ENCODE data around the gene CDIP1. TPM values are rescaled to one million over a fixed set of nuclear protein-coding genes. Genes with fewer than 3 reads are reported as not detected.

The CDIP1 gene
- total and polyA plus RNA-seq, 10 of the 15 experiments (the other 5 are each of a cell fraction or from before 2014, with no cell fraction given), result 6.1 to 32.4 (median 13.6) TPM

DNA sequence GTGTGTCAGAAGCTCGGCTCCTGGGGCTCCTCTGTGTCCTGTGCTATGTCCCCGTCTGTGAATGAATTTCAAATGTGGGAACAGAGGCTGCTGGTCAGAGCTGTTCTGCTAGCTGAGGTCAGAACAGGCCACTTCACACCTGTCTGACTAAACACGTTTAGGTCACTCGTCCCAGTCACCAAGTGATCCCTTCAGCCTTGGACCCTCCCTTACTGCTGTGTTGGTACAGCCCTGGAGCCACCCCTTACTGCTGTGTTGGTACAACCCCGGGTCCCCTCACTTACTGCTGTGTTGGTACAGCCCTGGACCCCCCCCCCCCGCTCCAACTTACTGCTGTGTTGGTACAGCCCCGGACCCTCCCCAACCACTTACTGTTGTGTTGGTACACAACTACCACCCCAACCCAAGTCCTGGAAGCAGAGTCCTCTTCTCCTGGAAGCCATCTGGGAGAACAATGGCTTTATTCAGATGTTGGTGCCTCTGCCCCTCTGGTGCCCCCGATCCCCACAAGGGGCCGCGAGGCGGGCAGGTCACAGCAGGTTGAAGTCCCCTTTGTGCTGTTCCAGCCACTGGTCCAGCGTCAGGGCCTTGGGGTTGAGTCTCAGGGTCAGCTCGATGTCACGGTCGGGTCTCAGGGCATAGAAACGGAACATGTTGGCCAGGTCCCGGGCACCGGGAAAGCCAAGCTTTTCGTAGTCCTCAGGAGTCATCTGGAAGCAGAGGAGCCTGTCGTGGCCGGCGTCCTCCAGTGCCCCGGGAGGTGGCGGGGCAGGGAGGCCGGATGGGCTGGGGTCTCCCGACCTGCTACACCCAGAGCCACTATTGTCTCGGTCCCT, 77.1 kb downstream of the CDIP1 start (continued):
- TF ChIP-seq NRF1 (conservative IDR thresholded peaks at IDR 0.05; ENCODE audit: low read depth, low read length), result no peak
- TF ChIP-seq MYC (IDR thresholded peaks at IDR 0.05; ENCODE audit: insufficient read depth, insufficient read length, insufficient replicate concordance, low read length, severe bottlenecking), result no peak
- TF ChIP-seq ZNF622 (IDR thresholded peaks at IDR 0.05), result no peak
- no peak for TF ChIP-seq CEBPB (IDR thresholded peaks at IDR 0.05; ENCODE audit: borderline replicate concordance in 1 of 2, low read depth in 2 of 2, low read length in 2 of 2)
- TF ChIP-seq YY1 (IDR thresholded peaks at IDR 0.05; ENCODE audit: low read depth, low read length), result no peak

GRCh38 chr16:4460936-4461249, 77.7 kb downstream of the CDIP1 start:
- no peaks in the 10 kb centered on the region; the same call in 1 of the 2 replicates for H4K20me1 ChIP-seq (ENCODE audit: control insufficient read depth, insufficient read depth)
- in situ Hi-C loops (cut with MboI), result no loop called here
- CTCF ChIA-PET, result interaction anchor here (0.6 kb wide), 1 partner anchor 23 kb away, joined by 3 read pairs; no protein-coding TSS in a partner anchor
- no TSS peak for BruUV-seq (replicated peaks)
- POLR2A ChIA-PET, result interaction anchor here (0.6 to 0.8 kb wide), 3 partner anchors 9 to 383 kb away, joined by 3 to 5 read pairs (median 5); no protein-coding TSS in a partner anchor
- H3K27ac ChIP-seq (ENCODE audit: control insufficient read depth, insufficient read depth), result no peak overlapping the region
- intact Hi-C loops (cut with micrococcal nuclease; ENCODE audit: unreplicated experiment), result no loop called here
- no peaks in the 10 kb centered on the region for H3K27me3 ChIP-seq (replicated peaks in 1 of 2; ENCODE audit: control insufficient read depth in 2 of 2, insufficient read depth in 2 of 2, low read length in 1 of 2)
- H3K9me3 ChIP-seq (replicated peaks; ENCODE audit: control insufficient read depth, insufficient read depth, low read length), result no peaks in the 10 kb centered on the region
- 94% methylated on average over 5 of the region's 5 CpGs for WGBS (ENCODE audit: insufficient coverage, insufficient replicate concordance, low lambda C conversion rate, missing lambda C conversion rate)
- H3K9ac ChIP-seq (ENCODE audit: control insufficient read depth, insufficient read depth, low read length), result no peak overlapping the region
- H3K36me3 ChIP-seq (ENCODE audit: control insufficient read depth in 2 of 2, insufficient read depth in 2 of 2, low read length in 1 of 2), result peaks cover 12 to 18% of the 10 kb centered on the region in 2 experiments; a peak in 3 of 4 replicates
- ATAC-seq, result no peak
- no peaks in the 10 kb centered on the region for H3K79me2 ChIP-seq (ENCODE audit: control insufficient read depth, insufficient read depth, low read length)
- SMC1A ChIA-PET (ENCODE audit: uncharacterized antibody, unreplicated experiment), result no interaction called here
- no peak overlapping the region for H3K4me2 ChIP-seq (ENCODE audit: control insufficient read depth, insufficient read depth)
- H3K4me3 ChIP-seq, result no peak overlapping the region
- no peak for DNase-seq (ENCODE audit: low read depth, low spot score)
- H2AFZ ChIP-seq (ENCODE audit: control insufficient read depth, low read depth, low read length), result no peak overlapping the region
- no peaks in the 10 kb centered on the region for H3K4me1 ChIP-seq (ENCODE audit: control insufficient read depth, insufficient read depth, low read length)
- TF ChIP-seq NFYB (IDR thresholded peaks at IDR 0.05; ENCODE audit: insufficient read depth, low read depth, low read length) (no peak), RB1 (IDR thresholded peaks at IDR 0.05; ENCODE audit: borderline replicate concordance) (no peak), ELK1 (IDR thresholded peaks at IDR 0.05; ENCODE audit: low read depth, low read length) (no peak), RELA (IDR thresholded peaks at IDR 0.05; ENCODE audit: borderline replicate concordance, partially characterized antibody) (no peak), ZZZ3 (IDR thresholded peaks at IDR 0.05; ENCODE audit: control insufficient read depth, insufficient read length, low read depth) (no peak), TCF12 (IDR thresholded peaks at IDR 0.05; ENCODE audit: low read depth, low read length) (no peak), SREBF2 (IDR thresholded peaks at IDR 0.05; ENCODE audit: low read length) (no peak), HCFC1 (IDR thresholded peaks at IDR 0.05; ENCODE audit: low read length) (no peak), BCL3 (IDR thresholded peaks at IDR 0.05; ENCODE audit: borderline replicate concordance, insufficient read depth, low read depth, low read length, poor library complexity, severe bottlenecking) (no peak), PML (IDR thresholded peaks at IDR 0.05; ENCODE audit: low read length) (no peak), BACH1 (IDR thresholded peaks at IDR 0.05; ENCODE audit: borderline replicate concordance) (no peak), IKZF2 (IDR thresholded peaks at IDR 0.05) (no peak), STAT1 (conservative IDR thresholded peaks at IDR 0.05) (no peak), ZNF207 (IDR thresholded peaks at IDR 0.05; ENCODE audit: borderline replicate concordance) (no peak), RAD51 (IDR thresholded peaks at IDR 0.05) (no peak)
- TF ChIP-seq, protein P1, sequence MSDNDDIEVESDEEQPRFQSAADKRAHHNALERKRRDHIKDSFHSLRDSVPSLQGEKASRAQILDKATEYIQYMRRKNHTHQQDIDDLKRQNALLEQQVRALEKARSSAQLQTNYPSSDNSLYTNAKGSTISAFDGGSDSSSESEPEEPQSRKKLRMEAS (IDR thresholded peaks at IDR 0.05; ENCODE audit: low read depth, low read length), result no peak
- FAIRE-seq, result no peak
- RAD21 ChIA-PET (ENCODE audit: unreplicated experiment), result interaction anchor here (0.6 to 0.7 kb wide), 2 partner anchors 11 to 1180 kb away, joined by 3 to 5 read pairs; no protein-coding TSS in a partner anchor

Measured in GM12878 (cell line).